ENCODE measurements around the gene MYO1B.

Gene MYO1B

DNA sequence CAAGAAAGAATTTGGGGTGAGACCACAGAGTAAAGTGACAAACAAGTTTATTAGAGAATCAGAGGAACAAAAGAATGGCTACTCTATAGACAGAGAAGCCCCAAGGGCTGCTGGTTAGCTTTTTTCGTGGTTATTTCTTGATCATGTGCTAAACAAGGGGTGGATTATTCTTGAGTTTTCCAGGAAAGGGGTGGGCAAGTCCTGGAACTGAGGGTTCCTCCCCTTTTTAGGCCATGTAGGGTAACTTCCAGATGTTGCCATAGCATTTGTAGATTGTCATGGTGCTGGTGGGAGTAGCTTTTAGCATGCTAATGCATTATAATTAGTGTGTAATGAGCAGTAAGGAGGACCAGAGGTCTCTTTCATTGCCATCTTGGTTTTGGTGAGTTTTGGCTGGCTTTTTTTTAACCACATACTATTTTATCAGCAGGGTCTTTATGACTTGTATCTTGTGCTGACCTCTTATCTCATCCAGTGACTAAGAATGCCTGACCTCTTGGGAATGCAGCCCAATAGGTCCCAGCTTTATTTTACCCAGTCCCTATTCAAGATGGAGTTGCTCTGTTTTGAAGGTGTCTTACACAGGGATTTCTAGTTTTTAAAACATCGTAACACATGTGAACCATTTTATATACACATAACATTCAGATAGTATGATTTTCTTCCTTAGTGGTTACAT lies 77.8 kb downstream of the MYO1B start:
- no peak for DNase-seq (ENCODE audit: low read depth)

DNA sequence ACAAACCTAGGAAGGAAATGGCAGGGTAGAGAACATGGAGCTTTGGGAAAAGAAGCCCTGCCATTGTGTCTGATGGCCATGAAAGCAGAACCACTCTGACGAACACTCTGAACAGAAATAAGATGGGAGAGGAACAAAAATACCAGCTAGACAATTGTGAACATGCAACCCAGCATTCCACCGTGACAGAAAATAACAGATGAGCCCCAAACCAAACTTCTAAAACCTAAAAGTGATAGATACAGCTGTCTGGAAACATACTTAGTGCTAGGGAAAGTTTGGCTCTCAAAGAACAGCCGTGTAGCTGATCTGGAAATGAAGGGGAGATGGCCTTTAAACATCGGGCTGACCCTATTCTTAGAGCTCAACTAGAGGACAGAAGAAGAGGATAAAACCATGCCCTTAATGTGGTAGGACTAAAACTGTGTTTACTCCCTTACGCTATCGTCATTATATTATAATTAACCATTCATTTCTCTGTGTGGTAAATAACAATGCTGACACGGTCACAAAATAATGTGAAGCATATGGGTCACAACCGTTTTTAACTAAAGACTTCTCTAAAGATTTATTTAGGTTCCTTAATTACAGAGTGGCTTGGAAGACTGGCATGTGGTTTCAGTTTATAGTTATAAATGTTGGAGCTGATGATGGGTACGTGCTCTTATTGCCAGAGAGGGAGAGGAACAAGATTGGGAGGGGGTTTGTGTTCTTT lies 80.6 kb downstream of the MYO1B start:
- DNase-seq (ENCODE audit: low read depth): no peak

DNA sequence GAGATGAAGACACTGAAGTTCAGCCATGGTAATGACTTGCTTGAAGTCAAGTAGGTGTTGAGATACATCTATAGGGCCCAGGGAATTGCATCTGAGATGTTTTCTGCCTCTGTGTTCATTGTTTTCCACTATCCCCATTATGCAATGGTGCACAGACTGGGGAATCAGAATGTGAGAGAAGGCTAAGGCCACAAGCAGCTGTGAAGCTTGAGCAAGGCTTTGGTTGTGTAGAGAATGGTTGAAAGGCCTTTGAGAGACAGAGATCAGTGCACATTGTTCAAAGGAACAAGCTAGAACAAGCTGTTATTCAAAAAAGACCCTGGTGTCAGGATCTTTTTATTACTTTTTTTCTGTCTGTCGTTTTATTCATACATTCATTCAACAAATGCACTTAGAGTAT lies 82.3 kb downstream of the MYO1B start:
- no peak for DNase-seq (ENCODE audit: low read depth)

DNA sequence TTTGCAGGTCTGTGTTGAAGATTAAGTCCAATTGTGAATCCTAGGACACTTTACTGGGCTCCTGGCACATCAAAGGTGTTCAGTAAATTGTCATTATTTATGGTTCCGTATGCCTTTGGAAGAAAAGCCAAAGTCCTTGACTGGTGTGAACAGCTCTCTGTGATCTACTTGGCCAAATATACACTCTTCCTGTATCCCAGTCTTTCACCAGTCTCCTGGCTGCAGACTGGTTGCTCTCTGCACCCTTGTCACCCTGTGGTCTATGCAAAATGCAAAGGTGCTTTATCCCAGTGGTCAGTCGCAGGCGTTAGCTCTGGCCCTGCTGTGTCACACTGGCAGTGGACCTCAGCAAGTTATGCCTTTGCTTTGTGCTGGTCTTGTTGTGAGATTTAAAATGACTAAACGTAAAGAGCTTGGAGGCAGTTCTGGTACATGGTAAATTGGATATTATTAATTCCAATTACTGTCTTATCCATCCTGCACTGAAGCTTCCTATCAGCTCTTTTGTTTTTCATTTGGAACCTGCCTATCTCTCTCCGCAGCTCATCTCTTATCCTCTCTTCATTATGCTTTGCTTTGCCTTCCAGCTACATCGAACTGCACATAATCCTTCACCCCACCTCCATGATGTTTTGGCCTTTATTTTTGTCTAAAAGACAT lies 83.1 kb downstream of the MYO1B start:
- DNase-seq (ENCODE audit: low read depth): no peak

DNA sequence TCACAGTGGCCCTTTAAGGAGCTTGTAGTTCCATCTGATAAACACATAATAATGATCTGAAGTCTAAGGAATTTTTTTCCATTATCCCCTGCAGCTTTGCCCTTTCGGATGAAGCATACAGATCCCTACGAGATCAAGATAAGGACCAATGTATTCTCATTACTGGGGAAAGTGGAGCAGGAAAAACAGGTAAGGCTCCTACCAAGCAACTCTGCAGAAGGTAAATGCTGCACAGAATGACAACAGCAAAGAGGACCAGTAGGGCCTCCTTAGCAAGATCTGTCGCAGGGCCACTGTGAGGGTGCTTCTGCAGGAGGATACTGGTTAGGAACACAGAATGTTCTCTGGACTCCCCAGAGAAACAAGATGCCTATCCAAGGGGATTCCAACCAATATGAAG lies 84.6 kb downstream of the MYO1B start:
- DNase-seq (ENCODE audit: low read depth): no peak

DNA sequence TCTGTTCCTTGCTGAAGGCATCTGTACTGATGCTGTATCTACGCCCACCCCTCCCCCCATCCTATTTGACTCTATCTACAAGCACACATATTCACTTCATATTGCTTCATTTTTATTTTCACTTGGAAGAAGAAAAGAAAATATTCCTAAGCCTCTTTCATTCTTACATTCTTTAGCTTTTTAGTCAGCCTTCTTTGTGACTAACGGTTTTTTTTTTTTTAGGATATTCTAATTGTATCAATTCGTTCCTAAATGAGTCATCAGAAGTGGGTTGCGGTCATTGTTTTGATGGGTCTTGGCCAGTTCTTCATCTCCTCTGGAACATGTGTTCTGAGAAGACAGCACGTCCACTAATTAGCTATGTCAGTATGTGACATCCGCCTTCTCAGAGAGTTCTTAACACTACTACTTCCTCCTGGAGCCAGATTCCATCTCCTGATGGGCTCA lies 88.7 kb downstream of the MYO1B start:
- DNase-seq (ENCODE audit: low read depth): no peak

DNA sequence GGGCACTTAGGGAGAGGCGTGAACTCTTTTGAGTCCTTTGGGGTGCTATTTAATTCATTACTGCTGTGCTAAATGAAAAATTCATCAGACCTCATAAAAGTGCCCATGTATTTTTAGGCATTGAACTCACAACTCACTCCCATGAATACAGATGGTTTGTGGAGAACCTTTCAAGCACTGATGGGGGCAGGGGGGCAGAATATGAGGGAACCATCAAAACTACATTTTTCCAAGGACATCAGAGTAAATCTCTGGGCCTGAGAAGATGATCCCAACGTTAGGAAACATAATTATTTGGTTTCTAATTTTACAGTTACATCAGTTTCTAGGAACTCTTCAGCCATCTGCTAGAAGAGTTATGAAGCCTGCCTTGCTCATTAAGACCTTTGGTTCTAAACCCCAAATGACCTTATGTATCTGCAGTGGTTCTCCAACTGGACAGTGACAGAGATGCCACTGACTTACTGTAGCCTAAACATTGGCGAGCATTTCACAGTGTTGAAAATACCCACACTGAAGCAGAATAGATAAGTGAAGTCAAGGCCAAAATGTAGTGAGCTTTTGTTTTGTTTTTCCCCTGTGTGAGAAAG lies 90.8 kb downstream of the MYO1B start:
- no peak for DNase-seq (ENCODE audit: low read depth)

DNA sequence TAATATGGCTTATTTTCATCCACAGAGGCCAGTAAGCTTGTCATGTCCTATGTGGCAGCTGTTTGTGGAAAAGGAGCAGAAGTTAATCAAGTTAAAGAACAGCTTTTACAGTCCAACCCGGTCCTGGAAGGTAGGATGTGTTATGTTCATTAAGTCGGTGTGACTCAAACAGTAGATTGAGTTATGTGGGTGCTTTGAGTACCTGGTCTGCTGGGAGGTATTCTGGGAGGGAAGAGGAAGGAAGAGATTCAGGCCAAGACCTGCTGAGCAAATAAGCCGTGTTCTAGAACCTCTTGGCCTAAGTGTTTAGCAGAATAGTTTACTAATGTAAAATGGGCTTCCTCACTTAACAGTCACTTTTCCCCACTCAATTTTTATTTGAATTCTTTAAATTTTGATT lies 96.2 kb downstream of the MYO1B start:
- DNase-seq (ENCODE audit: low read depth): no peak

DNA sequence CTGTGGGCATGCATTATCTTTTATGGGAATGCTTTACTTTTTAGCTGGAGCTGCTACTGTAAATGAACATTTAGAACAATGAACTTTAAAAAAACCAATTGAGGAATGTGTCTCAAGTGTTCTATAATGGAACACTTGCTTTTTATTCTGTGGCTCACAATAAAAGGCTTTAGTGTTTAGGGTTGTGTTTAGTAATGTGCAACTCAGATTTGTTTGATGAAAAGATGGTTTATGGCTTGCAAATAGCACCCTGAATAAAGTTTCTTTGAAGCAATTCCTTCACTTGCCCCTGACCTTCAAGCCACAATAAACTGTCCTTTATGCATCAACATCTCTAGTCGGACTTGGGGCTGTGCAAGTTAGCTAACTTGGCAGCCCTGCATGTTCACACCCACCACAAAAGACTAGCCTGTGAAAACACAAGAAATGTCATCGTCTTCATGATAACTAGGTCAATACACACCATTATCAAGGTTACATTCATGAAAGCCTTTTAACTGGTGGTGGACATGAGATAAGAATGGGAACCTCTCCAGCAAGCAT lies 98.7 kb downstream of the MYO1B start:
- no peak for DNase-seq (ENCODE audit: low read depth)

DNA sequence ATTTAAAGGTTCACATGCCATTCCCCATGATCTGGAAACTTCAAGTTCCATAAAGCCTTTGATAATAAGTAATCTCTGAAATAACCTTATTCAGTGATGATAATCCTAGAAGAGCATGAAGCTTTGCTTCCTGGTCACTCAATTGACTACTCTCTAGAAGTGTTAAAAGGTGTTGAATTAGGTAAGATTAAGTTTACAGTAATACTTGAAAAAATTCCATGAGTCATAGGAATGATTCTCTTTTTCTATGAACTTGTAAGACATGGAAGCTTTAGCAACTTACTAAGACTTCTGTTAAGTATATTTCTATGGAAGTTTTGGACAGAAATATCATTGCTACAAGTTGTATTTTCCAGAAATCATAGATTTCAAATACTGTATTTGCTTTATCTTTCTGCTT lies 100.6 kb downstream of the MYO1B start:
- no peak for DNase-seq (ENCODE audit: low read depth)

DNA sequence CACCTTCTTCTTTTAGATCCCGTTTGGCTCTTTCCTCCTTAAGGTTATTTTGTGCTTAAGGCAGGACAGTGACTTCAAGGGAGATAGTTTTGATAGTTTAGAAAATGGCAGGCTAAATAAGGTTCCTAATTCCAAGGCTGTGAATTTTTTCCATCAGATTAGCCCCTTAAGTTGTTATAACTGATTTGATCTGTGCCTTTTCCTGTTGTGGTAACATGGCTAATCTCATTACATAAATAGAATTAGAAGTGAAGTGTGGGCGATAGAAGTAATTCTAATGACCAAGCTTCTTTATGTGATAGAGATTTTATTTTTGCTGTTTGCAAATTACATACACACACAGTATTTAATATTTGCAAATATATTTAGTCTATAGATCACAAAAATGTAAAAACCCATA lies 102.0 kb downstream of the MYO1B start:
- DNase-seq (ENCODE audit: low read depth): no peak

DNA sequence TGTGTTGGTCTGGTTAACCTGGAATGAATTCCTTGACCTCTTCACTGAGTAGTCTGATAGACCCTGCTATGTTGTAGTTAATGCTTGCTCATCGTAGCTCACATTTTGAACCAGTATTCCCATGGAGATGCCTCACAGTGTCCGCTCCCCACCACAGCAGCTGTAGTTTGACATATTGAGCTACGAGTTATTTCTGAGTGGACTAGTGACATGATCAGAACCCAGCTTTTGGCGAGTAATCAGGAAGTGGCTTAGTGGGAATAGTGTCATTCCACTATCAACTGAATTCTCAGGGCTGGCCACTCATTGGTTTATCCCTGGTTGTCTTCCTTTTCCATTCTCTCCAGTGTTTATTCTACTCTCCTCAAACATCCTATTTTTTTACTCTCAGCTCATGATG lies 102.7 kb downstream of the MYO1B start:
- no peak for DNase-seq (ENCODE audit: low read depth)

DNA sequence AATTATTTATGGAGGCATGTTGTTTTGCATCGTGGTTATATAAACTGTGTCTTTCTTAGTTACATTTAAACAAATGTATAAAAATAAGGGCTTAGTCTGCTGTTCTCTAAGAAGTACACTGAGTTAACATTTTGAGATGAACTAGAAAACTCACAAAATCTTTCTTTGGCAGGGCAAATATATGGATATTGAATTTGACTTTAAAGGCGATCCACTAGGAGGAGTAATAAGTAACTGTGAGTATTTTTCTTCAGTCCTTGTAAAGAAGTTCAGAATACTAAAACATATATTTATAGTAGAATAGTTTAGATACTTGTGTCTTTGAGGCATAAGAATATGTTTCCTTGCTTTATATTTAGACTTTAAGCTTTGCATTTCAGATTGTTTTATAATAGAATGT lies 104.8 kb downstream of the MYO1B start:
- DNase-seq (ENCODE audit: low read depth): no peak

DNA sequence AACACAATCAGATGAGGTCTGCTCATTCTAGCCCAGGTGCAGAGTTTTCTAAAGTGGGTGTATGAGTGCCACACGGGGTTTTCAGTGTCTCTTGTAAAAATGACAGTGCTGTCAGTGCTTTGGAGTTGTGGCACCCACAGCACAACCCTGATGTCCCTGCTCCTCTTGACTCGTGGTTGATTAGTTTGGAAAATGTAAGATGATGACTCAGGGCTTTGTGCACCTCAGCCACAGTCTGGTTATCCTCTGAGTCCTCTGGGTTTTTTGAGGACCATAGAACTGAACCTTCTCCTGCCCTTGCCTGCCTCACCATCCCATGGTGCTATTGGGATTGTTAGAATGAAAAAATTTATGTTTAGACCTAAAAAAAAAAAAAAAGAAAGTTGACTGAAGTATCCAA lies 105.6 kb downstream of the MYO1B start:
- DNase-seq (ENCODE audit: low read depth): no peak

DNA sequence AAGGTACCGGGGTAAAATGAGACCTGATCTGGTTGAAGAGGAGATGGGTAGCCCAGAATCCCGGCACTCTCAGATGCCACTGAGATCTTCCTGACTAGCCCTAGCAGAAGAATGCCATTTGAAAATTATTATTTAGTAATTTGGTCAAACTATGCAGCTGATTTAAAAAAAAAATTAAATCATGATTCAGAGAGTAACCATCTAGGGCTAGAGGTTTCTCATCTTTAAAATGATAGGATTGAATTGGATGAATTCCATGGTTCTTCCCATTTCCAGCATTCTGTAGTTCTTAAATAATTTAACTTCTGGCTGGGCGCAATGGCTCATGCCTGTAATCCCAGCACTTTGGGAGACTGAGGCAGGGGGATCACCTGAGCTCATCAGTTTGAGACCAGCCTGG lies 106.1 kb downstream of the MYO1B start:
- DNase-seq (ENCODE audit: low read depth): no peak

DNA sequence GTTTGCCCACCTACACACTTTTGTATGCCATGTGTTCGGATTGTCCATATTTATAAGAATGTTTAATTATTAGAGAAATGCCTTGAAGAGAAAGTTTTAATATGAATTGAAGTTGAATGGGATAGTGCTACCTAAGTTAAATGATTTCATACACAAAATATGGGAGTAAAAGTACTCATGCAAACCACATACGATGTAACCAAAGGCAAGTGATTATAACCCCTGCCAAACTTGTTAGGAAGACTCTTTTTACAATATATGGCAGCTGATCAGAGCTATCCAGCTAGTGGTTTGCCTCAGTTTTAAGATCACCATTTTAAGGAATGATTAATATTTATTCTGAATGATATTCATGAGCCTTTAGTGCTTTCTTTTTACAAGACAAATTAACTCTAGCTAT lies 106.7 kb downstream of the MYO1B start:
- no peak for DNase-seq (ENCODE audit: low read depth)

DNA sequence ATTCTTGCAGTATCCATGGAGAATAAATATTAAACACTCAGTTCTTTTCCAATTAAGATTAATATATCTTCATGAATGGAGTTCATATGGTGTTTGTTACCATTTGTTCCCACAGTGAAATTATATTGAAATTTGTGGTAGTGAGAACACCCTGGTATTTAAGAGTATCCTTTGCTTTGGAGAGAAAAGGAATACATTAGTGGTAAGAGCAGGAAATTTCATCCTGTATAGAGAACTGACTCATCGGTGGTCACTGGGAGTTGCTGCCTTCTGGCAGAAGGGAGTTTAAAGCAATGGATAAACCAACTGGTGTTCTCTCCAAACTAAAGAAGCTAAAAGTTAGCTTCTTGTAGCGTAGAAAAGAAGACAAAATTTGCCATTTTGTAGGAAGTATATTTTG lies 107.3 kb downstream of the MYO1B start:
- DNase-seq (ENCODE audit: low read depth): no peak

DNA sequence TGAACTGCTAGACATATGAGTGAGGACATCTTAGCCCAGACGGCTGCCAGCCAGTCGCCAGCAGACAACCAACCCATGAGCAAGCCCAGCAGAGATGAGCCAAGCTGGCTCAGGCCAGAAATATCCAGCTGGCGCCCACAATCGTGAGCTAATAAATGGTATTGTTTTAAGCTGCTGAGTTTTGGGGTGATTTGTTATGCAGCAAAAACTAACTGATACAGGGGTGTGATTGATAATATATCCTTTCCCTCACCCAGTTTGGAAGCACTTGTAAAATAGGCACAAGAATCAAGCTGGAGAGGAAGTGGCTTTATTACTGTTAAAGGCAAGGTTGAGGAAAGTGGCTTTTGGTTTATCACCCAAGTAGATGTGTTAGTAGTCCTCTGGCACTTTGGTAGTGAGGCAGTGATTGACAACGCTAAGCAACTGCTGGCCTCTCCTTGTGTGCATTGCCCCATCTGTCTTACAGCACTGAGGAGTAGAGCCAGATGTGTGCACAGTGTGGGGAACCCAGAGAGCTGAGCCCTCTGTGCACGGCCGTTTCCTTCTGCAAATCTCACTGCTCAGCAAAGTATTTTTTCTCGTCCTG lies 110.1 kb downstream of the MYO1B start:
- DNase-seq (ENCODE audit: low read depth): no peak

DNA sequence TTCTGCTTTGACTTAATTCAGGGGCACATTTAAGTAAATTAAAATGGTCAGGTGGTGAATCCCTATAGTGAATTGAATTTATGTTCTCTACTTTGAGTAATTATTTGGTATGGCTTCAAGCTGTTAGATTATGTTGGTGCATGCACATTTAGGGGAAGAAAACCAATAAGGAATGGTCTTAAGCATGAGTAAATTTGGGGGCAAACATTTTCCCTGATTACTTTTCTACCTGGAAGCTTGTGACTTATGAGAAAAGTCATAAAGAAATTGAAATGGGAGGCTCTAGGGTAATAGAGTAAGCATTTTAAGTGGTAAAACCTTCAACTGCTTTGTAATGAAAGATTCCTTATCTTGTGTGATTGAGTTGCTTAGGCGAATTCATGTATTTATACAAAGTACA lies 112.5 kb downstream of the MYO1B start:
- DNase-seq (ENCODE audit: low read depth): no peak

DNA sequence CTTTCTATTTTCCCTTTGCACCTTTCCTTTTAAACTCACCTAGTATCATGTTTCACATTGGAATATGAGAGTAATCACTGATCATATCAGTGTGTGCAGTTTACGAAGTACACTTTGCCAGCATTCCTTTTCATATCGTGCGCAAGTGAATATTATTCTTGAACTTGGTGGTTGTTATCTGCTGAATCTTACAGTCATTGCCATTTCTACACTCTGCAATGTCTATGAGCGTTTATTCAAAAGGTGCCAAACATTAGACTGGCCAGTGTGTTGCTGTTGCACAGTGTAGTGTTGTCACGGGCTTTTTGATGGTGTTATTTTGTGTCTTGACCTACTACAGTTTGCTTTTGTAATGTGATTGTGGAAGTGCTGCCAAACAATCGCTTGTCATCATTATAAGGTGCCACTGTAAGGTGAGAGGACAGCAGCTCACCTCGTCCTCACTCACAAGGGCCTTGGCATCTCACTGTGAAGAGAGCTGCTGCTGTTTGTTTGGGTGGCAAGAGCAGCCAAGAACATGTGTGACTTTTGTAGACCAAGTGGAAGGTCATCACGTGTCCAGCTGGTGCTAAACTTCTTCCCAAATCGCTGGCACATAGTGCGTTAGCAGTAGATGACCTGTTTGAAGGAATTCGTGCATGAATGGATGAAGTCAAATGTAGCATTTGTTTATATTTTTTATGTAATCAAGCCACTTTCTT lies 113.3 kb downstream of the MYO1B start:
- DNase-seq (ENCODE audit: low read depth): no peak

DNA sequence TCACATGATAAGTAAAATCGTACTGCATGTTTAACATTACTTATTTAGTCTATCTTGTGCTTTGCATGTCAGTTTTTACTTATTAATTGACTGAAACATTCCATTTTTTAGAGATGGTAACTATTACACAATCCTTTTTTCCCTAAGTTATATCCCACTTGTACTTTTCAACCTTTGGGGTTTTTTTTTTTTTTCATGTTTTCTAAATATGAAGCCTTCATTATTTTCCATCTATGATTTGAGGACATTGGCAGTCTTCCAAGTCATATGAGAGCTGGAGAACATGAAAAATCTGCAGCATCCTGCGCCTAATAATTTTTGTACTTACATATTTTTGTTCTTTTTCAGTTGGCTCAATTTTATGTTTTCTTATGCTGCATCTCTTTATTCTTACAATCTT lies 113.9 kb downstream of the MYO1B start:
- DNase-seq (ENCODE audit: low read depth): no peak

DNA sequence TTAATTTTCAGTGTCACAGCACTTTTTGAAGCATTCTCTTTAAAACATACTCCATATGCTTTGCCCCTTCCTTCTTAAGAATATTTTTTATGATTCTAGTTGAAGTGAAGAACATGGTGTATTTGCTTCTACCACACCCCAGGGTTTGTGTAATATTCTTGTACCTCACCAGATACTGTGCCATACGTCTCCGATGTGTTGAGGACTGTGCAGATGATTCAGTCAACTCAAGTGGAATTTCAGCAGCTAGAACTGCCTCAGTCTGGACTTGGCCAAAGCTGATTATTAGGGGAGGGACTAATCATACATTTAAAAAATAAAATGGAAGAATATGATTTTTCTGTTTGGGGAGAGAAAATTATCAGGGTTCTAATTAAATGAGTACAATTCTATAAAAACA lies 115.7 kb downstream of the MYO1B start:
- DNase-seq (ENCODE audit: low read depth): no peak
